Gastrocnemius medialis (tissue), 4 donors: ENCODE measurements around the gene SPACA9.

ENCODE experiments used
- POLR2A ChIP-seq, 2 donors: fragments of 450-650 bp; IDR thresholded peaks; one replicate each; pipeline ENCODE4 v1.6.1; 2017; ENCODE audit warnings: antibody characterized with exemption in 2 of 2, mild to moderate bottlenecking in 2 of 2, moderate library complexity in 2 of 2
- TF ChIP-seq, protein P1 (sequence below), 5 experiments: fragments of 450-650 bp in 3 of 5; fragments of 200-600 bp in 2 of 5; sonication (generic) in 2 of 5; IDR thresholded peaks in 4 of 5; conservative IDR thresholded peaks in 1 of 5; 1 replicate in 4 of 5; 2 replicates in 1 of 5; pipeline ENCODE4 v1.5.1; 2016 to 2019; ENCODE audit warnings: antibody characterized with exemption in 5 of 5, mild to moderate bottlenecking in 3 of 5, moderate library complexity in 3 of 5

DNA sequence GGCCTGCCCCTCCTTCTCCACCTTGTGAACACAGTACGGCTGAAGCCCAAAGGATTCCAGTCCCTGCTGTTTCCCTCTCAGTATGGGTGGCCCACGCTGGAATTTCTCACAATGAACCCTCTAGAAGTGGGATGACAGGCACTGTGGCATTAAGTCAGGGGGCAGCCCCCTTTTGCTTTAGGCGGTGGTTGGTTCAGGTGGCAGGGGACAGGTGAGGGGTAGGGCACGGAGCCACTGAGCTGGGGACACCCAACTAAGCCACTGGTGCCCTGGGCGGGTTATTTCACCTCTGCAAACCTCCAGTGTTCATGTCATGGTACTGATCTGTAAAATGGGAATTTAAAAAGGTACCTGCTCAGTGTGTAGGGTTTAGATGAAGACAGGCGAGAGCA, 7.6 kb downstream of the SPACA9 start:
- TF ChIP-seq, protein P1, sequence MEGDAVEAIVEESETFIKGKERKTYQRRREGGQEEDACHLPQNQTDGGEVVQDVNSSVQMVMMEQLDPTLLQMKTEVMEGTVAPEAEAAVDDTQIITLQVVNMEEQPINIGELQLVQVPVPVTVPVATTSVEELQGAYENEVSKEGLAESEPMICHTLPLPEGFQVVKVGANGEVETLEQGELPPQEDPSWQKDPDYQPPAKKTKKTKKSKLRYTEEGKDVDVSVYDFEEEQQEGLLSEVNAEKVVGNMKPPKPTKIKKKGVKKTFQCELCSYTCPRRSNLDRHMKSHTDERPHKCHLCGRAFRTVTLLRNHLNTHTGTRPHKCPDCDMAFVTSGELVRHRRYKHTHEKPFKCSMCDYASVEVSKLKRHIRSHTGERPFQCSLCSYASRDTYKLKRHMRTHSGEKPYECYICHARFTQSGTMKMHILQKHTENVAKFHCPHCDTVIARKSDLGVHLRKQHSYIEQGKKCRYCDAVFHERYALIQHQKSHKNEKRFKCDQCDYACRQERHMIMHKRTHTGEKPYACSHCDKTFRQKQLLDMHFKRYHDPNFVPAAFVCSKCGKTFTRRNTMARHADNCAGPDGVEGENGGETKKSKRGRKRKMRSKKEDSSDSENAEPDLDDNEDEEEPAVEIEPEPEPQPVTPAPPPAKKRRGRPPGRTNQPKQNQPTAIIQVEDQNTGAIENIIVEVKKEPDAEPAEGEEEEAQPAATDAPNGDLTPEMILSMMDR (IDR thresholded peaks at IDR 0.05 in 4 of 5, conservative IDR thresholded peaks at IDR 0.05 in 1 of 5), result no peak
- TF ChIP-seq POLR2A (IDR thresholded peaks at IDR 0.05), result no peak
